Activated CD8-positive, alpha-beta memory T cell treated with anti-CD3 and anti-CD28 coated beads for 4 hours (primary cell): ENCODE data around the gene SLC24A3.

ENCODE experiments used
- DNase-seq, 2 donors: peaks; one replicate each; pipeline ENCODE4 v3.0.0-alpha.2; 2020; ENCODE audit warnings: low read depth in 2 of 2

The SLC24A3 gene

DNA sequence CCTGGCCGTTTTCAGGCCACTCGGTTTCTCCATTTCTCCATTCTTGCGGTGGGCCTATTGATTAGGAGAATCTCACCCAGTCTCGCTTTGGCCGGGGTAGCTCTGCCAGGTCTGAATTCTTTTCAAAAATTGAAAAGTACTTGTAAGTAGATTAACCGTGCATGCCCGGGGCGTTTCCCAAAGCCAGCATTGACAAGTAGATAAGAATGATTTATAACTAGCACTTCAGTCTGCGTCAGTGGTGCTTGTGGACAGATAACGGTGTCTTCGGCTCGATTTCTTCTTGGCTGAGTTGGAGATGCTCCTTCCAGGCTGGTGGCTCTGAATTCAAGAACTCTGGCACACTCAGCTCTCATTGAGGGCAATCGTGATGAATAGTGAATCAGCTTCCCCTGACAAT is 29.0 kb downstream of the SLC24A3 start:
- no peak for DNase-seq

DNA sequence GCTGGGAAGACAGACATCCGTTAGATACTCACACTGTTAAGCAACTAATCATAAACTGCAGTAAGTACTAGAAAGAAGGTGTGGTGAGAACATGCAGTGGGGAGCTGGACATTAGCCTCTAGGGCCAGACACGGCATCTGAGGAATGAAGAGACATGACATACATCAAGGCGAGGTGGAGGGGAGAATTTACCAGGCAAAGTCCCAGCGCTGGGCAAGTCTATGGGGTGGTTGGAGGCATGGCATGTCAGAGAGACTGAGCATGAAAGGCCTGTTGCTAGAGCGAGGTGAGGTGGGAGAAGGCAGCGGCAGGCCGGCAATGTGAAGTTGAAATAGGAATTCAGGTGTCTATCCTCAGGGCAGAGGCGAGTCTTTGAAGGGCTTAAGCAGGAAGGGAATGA is 31.8 kb downstream of the SLC24A3 start:
- DNase-seq: no peak

DNA sequence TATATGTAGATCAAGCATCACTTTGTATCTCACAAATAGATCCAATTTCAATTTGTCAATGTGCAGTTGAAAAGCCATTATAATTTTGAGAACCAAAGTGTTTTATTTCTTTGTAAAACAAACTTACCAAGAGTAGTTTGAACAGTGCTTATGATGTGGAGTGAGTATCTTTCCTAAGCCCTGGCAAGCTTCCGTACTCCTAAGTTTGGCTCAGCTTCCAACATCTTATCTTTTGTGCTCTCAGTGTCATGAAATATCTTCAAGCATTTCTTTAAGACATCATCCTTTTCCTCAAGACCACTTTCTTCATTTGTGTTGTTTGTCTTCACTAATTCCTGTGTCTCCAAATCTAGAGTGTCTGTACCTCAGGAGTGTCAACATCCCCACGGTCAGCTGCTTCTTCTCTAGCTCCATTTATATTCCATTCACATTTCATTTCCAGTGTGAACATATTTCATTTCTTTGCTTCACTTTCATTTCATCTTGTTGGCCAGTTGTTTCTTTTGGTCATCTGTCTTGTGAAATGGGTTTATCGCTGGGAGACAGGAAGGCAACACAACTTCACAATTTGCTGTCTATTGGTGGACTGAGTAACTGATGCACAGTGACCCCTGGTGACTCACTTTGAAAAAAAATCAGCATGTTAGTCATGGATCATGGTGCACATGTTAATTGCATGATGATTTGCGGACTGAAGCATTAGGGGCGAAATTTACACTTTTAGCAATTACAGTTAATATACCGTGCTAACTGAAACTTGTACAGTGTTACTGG is 36.9 kb downstream of the SLC24A3 start:
- no peak for DNase-seq

DNA sequence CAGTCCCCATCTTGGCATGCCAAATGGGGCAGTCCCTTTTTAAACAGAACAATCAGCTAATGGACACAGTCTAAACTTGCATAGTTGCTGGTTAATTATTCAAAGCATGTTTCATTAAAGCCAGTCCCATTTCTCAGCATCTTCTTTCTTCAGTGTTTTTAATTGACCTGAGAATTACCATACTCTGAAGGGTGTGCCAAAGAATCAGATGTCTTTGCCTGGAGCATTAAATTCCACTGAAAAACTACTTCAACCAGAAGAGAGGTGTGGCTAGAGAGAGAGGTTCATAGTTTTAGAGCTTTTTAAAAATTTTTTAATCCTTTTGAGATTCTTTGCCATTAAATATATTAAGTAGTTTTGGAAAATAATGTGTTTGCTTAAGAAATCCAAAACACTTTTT is 37.9 kb downstream of the SLC24A3 start:
- no peak for DNase-seq

DNA sequence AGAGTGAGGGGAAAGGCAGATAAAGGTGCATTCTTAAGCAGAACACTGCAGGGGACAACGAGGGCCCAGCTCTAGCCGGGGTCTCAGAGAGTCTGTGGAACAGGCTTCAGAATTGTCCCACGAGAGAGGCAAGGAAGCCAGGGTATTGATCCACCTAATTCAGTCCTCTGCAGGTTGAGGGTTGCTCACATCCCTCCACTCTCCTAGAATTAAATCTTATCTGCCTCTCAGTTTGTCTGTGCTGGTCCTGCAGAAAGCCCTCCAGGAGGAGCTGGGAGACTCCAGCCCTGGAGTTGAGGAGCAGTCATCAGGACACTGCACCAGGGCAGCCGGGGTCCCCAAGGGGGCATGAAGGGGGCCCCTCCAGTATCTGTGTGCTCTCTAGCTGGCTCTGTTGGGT is 39.1 kb downstream of the SLC24A3 start:
- DNase-seq: no peak

DNA sequence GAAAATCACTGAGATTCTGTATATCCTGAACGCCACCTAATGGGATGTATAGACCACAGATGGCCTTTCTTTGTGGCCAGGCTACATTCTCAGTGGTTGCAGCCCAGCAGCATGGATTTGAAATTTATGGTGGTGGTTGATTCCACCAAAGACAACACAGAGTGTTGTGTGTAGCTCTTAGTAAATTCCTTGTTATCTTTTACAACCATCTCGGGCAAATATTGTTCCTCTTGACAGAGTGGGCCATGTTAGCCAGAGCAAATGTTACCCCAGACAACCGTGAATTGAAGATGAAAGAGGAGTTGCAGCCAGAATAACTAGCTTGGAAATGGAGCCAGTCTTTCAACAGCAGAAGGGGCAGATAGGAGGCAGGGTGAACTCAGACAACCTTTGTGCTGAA is 39.5 kb downstream of the SLC24A3 start:
- DNase-seq: no peak

DNA sequence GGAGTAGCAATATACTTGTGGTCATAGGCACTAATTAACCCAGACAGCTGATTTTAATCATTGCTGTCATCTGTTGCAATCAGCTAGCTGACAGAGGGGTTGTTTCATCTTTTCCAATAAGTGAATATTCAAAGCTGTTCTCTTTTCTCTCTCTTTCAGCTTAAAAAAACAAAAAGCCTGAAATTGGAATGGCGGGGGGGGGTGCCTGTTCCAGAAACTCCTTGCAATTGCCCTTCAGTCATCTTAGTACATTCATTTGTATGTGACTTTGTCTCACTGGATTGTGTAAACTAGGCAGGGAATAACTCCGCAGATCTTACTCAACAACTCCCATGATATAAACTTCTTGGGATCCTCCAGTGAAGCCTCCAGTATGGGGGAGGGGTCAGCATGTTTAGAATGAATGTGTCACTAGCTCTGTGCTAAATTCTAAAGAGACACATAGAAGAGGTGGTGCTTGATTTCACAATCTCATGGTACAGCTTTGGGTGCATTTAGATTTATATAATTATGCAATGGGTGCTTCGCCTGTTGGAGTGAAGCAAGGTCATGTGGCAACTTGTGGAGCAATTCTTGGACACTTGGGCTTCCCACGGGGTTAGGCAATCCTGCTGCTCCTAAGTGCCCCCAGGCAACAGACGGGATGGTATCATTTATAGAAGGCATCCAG is 40.1 kb downstream of the SLC24A3 start:
- no peak for DNase-seq

DNA sequence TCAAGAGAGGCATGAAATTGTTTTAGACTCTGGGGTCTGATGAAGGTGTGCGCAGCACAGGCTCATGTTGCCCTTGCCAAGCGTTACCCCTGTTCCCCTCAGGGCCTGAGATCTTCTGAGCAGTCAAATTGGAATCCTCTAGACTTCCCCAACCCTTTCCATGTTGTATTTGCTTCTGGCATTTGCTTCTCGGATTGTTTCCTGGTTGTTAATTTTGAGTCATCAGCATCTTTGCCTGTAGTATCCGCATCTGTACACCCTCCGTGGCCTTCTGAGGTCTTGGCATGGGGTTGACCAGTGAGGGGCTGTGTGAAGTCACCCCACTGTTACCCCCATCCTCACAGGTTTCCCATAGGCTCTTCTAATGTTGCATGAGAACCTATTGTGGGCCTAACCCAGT is 40.9 kb downstream of the SLC24A3 start:
- no peak for DNase-seq

DNA sequence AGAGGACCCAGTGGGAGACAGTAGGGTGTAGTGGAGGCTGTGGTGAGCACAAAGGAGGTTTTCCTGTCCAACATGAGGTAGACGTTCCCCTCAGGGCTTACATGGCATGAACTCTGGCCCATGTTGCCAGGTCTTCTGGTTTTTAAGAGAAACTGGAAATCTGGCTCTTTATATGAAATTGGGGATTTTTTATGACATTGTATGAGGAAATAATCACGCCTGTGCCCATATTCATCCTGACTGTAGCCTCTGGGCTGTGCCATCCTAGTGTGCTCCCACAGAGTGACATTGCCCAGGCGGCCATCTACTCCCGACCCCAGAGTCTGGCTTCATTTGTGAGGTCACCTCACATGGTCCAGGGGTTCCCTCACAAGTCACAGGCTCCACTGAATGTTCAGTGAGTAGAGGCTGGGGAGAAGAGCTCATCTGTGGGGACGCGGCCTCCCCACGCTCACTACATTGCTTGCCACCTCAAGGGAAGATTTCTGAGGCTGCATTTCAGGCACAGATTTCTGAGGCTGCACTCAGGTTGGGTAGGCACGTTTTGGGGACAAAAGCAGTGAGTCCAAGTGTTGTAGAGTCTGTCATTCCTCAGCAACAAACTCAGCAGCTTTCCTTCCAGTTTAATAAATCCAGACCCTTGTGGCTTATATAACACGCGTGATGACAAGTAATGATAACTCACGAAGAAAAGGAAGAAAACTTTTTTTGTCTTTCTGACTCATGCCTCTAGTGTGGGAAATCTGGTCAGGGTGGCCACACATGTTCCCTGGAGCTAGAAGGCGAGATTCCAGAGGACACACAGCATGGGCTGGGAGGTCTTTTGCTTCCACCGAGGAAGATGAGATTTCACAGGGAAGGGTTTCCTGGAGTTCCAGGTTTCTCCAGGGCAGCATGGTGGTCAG is 41.7 kb downstream of the SLC24A3 start:
- no peak for DNase-seq

DNA sequence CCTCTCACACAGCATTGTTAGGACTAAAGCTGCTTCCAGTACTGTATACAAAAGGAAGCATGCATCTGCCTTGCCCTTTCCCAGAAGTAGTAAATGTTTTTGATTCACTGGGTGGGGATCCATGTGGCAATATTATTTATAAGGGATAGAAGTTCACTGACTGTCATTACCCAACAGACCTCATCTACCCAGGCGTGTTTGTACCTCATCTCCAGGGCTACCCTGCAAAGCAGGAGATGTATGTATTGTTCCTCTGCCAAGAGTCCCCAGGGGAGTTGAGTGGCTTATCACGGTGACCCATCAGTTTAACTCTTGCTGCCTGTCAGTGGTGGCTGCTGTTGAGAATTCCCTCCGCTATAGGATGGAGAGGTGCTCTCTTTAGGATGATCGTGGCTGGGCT is 42.5 kb downstream of the SLC24A3 start:
- DNase-seq: no peak

DNA sequence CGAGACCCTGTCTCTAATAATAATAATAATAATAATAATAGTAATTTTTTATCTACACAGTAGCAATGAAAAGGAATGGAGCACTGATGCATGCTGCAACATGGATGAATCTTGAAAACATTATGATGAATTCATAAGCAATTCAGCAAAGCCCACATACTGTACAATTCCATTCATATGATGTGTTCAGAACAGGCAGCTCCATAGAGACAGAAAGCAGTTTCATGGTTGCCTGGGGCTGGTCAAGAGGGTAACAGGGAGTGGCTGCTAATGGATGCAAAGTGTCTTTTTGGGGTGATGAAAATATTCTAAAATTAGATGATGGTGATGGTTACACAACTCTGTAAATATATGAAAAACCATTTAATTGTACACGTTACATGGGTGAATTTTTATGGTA is 43.6 kb downstream of the SLC24A3 start:
- DNase-seq: no peak

DNA sequence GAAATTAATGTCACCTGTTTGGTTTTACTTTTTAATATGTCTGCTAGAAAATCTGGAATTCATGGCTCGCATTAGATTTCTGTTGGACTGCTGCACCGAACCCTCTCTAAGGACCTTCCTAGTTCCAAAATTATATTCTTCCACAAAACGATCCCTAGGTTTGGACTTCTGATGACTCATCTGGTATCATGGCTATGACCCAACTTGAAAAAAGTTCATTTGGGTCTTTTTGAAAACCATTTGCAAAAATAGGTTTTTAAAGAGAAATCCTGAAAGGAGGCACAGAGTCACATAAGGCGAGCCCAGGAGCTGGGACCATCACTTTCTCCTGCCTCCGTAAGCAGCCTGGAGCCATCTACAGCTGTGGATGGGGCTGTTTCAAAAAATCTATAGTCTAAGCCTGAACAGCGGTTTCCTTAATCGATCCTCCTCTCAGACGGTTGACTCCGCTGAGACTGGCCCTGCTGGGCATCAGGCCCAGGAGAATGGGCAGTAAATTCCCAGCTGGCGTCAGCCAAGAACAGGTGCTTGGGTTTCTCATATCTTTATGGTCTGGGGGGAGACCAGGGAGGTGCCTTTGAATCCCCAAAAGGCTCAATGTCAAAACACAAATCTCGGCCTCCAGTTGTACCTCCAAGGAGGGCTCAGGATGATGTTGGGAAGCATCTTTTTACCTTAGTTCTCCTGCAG is 44.6 kb downstream of the SLC24A3 start:
- no peak for DNase-seq

DNA sequence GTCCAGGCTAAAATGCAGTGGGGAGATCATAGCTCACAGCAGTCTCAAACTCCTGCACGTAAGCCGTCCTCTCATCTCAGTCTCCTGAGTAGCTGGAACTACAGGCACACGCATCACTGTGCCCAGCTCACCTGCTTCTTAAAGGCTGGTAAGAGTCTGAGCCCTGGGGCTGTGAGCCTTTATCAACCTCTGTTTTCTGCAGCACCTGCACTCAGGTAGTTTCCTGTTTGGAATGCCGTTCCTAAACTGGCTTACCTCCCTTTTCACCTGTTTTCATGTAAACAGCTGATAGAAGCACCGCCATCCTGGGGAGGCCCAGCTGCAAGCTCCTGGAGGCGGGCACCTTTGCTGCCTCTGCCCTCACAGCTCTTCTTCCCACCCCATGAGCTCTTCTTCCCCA is 45.4 kb downstream of the SLC24A3 start:
- DNase-seq: no peak

DNA sequence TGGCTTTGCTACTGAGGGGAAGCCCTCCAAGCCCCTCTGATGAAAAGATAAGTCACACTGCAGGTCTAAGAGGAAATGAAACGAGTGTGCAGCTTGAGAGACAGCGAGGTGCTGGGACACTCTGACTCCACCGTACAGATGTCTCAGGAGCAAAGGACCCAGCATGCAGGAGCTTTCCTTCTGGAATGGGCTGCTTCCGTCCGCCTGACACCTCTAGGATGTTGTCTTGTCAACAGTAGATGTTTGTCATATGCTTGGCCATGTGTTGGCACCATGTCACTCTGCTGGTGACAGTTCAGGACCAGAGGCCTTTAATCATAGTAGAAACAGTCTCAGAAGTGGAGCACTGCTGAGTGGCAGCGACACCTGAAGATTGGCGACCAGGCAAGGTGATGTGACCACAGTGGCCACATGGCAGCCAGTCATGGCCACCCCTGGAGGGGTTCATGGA is 46.7 kb downstream of the SLC24A3 start:
- DNase-seq: no peak

DNA sequence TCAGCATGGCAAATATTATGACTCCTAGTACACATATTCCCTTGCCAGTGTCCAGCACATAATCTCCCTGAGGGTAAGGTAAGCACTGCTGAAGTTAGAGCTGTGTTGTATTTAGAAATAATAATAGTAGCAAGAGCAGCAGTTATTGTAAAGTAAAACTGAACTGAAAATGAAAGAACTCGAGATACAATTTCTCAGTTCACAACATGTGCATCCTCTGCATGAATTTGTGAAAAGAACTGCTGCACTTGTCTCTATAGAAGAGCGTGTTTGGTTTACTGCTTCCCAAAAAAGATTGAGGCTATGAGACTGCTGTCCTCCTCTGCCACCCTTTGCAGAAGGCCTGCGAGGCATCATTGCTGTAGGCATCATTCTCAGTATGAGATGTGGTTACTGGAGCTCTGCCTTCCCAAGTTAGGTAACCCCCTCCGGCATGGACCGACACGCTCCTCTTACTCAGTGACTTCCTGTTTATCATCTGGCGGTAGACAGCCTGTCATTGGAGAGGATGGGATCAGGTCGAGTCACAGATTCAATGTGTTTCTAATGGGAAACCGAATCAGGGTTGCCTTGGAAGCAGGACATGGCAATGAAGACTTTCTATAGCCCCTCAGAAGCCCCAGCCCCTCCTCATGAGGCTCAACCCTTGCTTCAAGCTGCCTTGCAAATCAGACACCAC is 48.1 kb downstream of the SLC24A3 start:
- DNase-seq: no peak

DNA sequence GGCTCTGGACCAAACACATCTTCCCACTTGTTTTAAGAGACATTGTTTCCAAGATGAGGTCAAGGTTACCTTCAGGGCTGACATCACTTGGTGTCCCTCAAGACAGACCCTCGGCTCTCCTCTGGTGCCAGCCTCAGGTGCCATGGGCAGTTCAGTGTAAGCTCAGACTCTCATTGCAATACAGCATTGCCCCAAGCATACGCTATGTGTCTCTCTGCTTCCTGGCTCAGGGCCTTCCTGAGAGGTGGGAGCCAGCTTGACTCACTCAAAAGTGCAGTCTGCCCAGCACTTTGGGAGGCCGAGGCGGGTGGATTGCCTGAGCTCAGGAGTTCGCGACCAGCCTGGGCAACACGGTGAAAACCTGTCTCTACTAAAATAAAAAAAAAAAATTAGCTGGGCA is 51.7 kb downstream of the SLC24A3 start:
- no peak for DNase-seq

DNA sequence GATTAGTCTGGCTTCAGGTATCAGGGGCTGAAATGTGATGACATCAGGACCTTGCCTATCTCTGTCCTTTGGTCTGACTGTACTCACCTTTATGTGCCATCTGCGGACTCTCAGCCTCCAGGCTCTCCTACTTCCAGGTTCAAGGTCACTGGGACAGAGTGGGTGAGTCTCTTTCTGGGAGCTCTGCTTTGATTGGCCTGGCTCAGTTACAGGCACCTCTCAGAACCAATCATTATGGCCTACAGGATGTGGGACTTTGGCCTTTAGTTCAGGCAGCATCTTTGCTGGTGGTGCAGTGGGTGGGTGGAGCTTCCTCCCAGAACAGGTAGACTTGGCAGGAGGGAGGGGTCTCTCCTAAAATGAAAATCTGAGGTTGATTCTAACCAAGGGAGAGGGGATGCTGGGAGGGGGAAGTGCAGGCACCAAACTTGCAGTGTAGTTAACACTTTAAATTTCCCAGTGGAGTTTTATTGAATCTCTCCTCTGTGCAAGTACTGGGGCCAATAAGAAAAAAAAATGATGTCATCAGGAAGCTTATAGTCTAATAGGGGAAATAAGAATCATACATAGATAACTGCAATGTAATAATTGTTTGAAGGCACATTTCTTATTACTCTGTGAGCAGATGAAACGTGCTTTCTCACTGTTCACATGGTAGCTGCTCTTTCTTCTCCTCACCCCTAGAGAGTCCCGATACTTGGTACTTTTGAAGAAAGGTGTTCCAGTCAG is 53.4 kb downstream of the SLC24A3 start:
- DNase-seq: no peak

DNA sequence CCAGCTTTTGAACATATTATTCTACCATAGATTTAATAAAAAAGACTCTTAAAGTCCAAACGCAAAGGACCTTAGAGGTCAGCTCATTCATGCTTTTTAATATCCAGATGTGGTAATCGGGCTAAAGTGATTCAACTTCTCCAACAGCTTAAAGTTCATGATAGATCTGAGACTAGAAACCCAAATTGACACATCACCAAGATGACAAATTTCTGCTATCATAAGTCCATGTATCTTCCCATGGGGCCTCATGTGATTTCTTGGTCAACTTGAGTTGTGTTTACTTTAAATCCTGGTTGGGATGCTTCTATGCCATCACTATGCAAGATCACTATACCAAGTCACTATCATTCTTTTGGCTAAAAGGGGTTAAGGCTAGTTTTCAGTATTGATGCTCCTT is 56.0 kb downstream of the SLC24A3 start:
- DNase-seq: no peak

DNA sequence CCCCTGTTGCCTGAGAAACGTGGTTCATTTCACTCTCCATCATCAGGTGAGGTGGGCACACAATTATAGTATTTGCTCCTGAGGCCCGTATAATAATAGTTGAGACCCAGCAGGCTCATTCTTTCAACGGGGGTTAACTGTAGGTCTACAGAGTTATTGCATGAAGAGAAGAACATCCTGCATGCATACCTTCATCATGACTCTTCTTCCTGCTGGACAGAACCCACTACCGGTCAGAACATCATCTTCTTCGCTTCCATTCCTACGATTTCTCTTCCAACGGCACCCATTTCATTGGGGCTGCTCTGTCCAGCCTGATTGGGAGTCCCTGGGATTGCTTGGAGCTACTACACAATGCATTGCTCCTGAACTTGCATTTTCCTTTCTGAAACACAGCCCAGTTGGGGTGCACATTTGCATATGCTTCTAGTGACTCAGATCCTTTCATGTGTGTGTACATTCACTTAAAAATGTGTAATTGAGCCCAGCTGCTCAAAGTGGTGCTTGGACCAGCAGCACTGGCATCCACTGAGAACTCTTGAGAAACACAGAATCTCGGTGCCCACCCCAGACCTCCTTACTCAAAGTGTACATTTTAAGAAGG is 57.4 kb downstream of the SLC24A3 start:
- DNase-seq: no peak
